Keratinocyte (primary cell): ENCODE measurements around the gene ANKRD55.

Source experiments
- CTCF ChIP-seq, 3 experiments: IDR thresholded peaks in 1 of 3; conservative IDR thresholded peaks in 1 of 3; optimal IDR thresholded peaks in 1 of 3; 2 replicates in 2 of 3; 3 replicates in 1 of 3; pipeline versions ENCODE3 to v1.5.1; 2011; ENCODE audit warnings: low read length in 3 of 3, mild to moderate bottlenecking in 3 of 3, moderate library complexity in 2 of 3, control low read depth in 1 of 3, inconsistent platforms in 1 of 3; ENCODE audit not compliant: insufficient read depth in 2 of 3; ENCODE audit errors: extremely low read depth in 1 of 3
- EZH2 ChIP-seq: IDR thresholded peaks from one replicate; pipeline ENCODE4 v1.6.1; 2012; ENCODE audit warnings: inconsistent platforms, mild to moderate bottlenecking, low read length, moderate library complexity

- TF ChIP-seq CTCF (optimal IDR thresholded peaks at IDR 0.05 in 1 of 3, IDR thresholded peaks at IDR 0.05 in 1 of 3, conservative IDR thresholded peaks at IDR 0.05 in 1 of 3; ENCODE audit: extremely low read depth in 1 of 3, insufficient read depth in 2 of 3, low read length in 3 of 3): no peak
- TF ChIP-seq EZH2: no peak
Observed at GRCh38 chr5:56233230-56233629, at the start of gene ANKRD55.
